Mesenchymal stem cell (in vitro differentiated cells and primary cell): ENCODE measurements around the gene CCL7.

ENCODE experiments used
- DNase-seq: peaks from one replicate; pipeline ENCODE4 v3.0.0-alpha.2; 2013
- H2AFZ ChIP-seq: one replicate; pipeline ENCODE4 v1.6.1; 2013; ENCODE audit warnings: low read depth, mild to moderate bottlenecking, control low read depth, inconsistent platforms, low read length, moderate library complexity
- H2AK5ac ChIP-seq: 2 replicates; pipeline ENCODE4 v1.6.1; 2013; ENCODE audit warnings: low read length, moderate library complexity, mild to moderate bottlenecking, inconsistent platforms; ENCODE audit not compliant: severe bottlenecking
- H2BK120ac ChIP-seq: one replicate; pipeline ENCODE4 v1.6.1; 2013; ENCODE audit warnings: low read depth, mild to moderate bottlenecking, inconsistent platforms, low read length, moderate library complexity
- H2BK12ac ChIP-seq, 2 experiments: one replicate each; pipeline ENCODE4 v1.6.1; 2013; ENCODE audit warnings: inconsistent platforms in 2 of 2, low read length in 2 of 2, mild to moderate bottlenecking in 2 of 2, moderate library complexity in 2 of 2, control low read depth in 1 of 2
- H2BK15ac ChIP-seq: one replicate; pipeline ENCODE4 v1.6.1; 2013; ENCODE audit warnings: mild to moderate bottlenecking, low read depth, inconsistent platforms; ENCODE audit not compliant: poor library complexity, severe bottlenecking
- H2BK5ac ChIP-seq: 2 replicates; pipeline ENCODE4 v1.6.1; 2013; ENCODE audit warnings: low read depth, mild to moderate bottlenecking, low read length, control low read depth, inconsistent platforms; ENCODE audit not compliant: poor library complexity, severe bottlenecking
- H3K14ac ChIP-seq, 2 experiments: one replicate each; pipeline ENCODE4 v1.6.1; 2013; ENCODE audit warnings: inconsistent platforms in 2 of 2, low read length in 2 of 2, control low read depth in 1 of 2, mild to moderate bottlenecking in 1 of 2, moderate library complexity in 1 of 2
- H3K18ac ChIP-seq, 2 experiments: one replicate each; pipeline ENCODE4 v1.6.1; 2013; ENCODE audit warnings: inconsistent platforms in 2 of 2, low read length in 2 of 2, control low read depth in 1 of 2, low read depth in 1 of 2, mild to moderate bottlenecking in 1 of 2
- H3K23ac ChIP-seq, 2 experiments: one replicate each; pipeline ENCODE4 v1.6.1; 2013; ENCODE audit warnings: inconsistent platforms in 2 of 2, low read length in 2 of 2, mild to moderate bottlenecking in 2 of 2, moderate library complexity in 2 of 2, control low read depth in 1 of 2
- H3K27ac ChIP-seq: 2 replicates; pipeline ENCODE4 v1.5.1; 2013; ENCODE audit warnings: mild to moderate bottlenecking, moderate library complexity, low read length, control low read depth, inconsistent platforms; ENCODE audit not compliant: poor library complexity, severe bottlenecking
- H3K27me3 ChIP-seq, 2 experiments: 2 replicates each; pipeline versions ENCODE4 v1.6.1 to v1.7.0; 2013; ENCODE audit warnings: low read length in 2 of 2, mild to moderate bottlenecking in 2 of 2, moderate library complexity in 2 of 2, control low read depth in 1 of 2, inconsistent platforms in 1 of 2; ENCODE audit not compliant: control insufficient read depth in 1 of 2, insufficient read depth in 1 of 2
- H3K36me3 ChIP-seq, 2 experiments: 2 replicates each; pipeline versions ENCODE4 v1.6.1 to v1.7.0; 2013; ENCODE audit warnings: low read length in 2 of 2, control low read depth in 1 of 2, inconsistent platforms in 1 of 2, low read depth in 1 of 2, mild to moderate bottlenecking in 1 of 2; ENCODE audit not compliant: insufficient read depth in 2 of 2, control insufficient read depth in 1 of 2
- H3K4ac ChIP-seq, 2 experiments: one replicate each; pipeline ENCODE4 v1.6.1; 2013; ENCODE audit warnings: inconsistent platforms in 2 of 2, low read length in 2 of 2, mild to moderate bottlenecking in 2 of 2, moderate library complexity in 2 of 2, control low read depth in 1 of 2, low read depth in 1 of 2
- H3K4me1 ChIP-seq: 2 replicates; pipeline ENCODE4 v1.6.1; 2013; ENCODE audit warnings: low read depth, low read length, control low read depth; ENCODE audit not compliant: control insufficient read depth, insufficient read depth
- H3K4me2 ChIP-seq: 2 replicates; pipeline ENCODE4 v1.6.1; 2013; ENCODE audit warnings: low read length, mild to moderate bottlenecking, inconsistent platforms; ENCODE audit not compliant: poor library complexity, severe bottlenecking
- H3K4me3 ChIP-seq, 2 experiments: 2 replicates each; pipeline versions ENCODE4 v1.5.1 to v1.7.0; 2013; ENCODE audit warnings: low read length in 2 of 2, mild to moderate bottlenecking in 2 of 2, control low read depth in 1 of 2, low read depth in 1 of 2; ENCODE audit not compliant: insufficient read depth in 1 of 2
- H3K79me1 ChIP-seq: replicated peaks from 2 replicates; pipeline ENCODE4 v1.6.1; 2013; ENCODE audit warnings: mild to moderate bottlenecking, control low read depth, low read length, inconsistent platforms; ENCODE audit not compliant: poor library complexity, severe bottlenecking
- H3K9ac ChIP-seq: 2 replicates; pipeline ENCODE4 v1.7.0; 2013; ENCODE audit warnings: mild to moderate bottlenecking, low read length, moderate library complexity
- H3K9me3 ChIP-seq: 2 replicates; pipeline ENCODE4 v1.7.0; 2013; ENCODE audit warnings: mild to moderate bottlenecking, low read length; ENCODE audit not compliant: control insufficient read depth
- H4K8ac ChIP-seq: one replicate; pipeline ENCODE4 v1.6.1; 2013; ENCODE audit warnings: inconsistent platforms, mild to moderate bottlenecking, low read length, moderate library complexity
- H4K91ac ChIP-seq: one replicate; pipeline ENCODE4 v1.6.1; 2013; ENCODE audit warnings: mild to moderate bottlenecking, low read length, inconsistent platforms
- WGBS: methylation state at CpG from one replicate; pipeline ENCODE4 v1.1.7; 2013; ENCODE audit warnings: mixed read lengths; 5-methylcytosine and 5-hydroxymethylcytosine counted together

The CCL7 gene

DNA sequence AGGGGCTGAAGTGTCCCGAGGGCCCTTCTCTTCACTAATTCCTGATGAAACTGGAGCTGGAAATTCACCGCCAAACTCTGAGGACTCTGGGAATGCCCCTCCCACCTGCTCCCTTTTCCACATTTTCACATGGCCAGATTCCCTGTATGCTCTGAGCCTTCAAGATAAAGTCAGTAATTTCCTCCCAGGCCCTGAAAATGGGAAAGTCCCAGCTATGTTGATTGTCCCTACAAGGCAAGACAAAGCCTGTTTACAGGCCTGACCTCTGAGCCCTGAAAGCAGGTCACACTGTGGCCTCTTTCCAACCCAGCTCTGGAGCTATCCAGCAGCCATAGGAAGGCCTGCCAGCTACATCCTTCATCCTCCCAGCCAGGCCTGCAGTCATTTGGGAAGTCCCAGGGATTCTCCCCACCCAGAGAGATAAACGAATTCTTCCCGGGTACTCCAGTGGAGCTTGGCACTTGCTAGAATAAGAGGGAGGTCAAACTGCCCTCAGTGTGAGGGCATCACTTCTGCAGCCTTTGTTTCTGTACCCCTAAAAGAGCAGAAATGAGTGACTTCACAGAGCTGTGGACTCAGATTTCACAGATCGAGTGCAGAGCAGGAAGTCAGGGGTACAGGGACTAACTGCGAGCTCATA is 34.5 kb upstream of the CCL7 start:
- Histone ChIP-seq H3K23ac (no peak overlapping the region), H2AFZ (no peak overlapping the region), H2BK15ac (no peak overlapping the region), H3K79me1 (no peaks in the 10 kb centered on the region), H3K36me3 (no peaks in the 10 kb centered on the region), H3K27ac (no peak overlapping the region), H3K4me2 (no peak overlapping the region), H3K9me3 (peaks cover 3% of the 10 kb centered on the region), H3K18ac (no peak overlapping the region), H2AK5ac (no peak overlapping the region), H2BK5ac (no peak overlapping the region), H2BK12ac (no peak overlapping the region), H3K14ac (no peak overlapping the region), H2BK120ac (no peak overlapping the region), H3K4ac (no peak overlapping the region), H3K4me3 (no peak overlapping the region), H3K9ac (no peak overlapping the region), H4K8ac (no peak overlapping the region), H3K4me1 (no peaks in the 10 kb centered on the region), H3K27me3 (no peaks in the 10 kb centered on the region), H4K91ac (no peak overlapping the region)
- 60% methylated on average over 6 of the region's 6 CpGs for WGBS
- DNase-seq, result no peak

GRCh38 chr17:34236281-34236892 is 33.6 kb upstream of the CCL7 start:
- DNase-seq, result no peak

DNA sequence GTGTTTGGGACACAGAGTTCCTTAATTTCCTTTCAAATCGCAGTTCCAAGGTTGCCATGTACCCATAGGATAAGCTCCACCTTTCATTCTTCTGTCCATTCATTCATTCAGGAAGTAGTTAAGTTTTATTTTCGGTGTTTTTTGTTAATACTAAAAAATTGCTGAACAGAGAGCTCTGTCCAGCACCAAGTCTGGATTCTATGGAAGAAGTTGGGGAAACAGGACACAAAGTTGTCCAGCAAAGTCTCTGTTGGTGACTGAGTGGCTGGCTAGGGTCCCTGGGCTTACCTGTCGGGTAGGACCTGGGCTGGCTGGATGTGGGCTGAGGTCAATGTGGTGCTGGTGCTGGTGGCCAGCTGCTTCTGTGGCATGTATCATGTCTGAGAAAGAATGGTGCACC is 32.6 kb upstream of the CCL7 start:
- Histone ChIP-seq H3K4ac (no peak overlapping the region), H3K4me2 (no peak overlapping the region)

More at GRCh38 chr17:34236281-34236892, 33.6 kb upstream of the CCL7 start:
- H2BK5ac ChIP-seq, result no peak overlapping the region
- no peak overlapping the region for H3K4me3 ChIP-seq
- no peaks in the 10 kb centered on the region for H3K9me3 ChIP-seq
- no peak overlapping the region for H4K91ac ChIP-seq
- no peak overlapping the region for H3K14ac ChIP-seq
- H2AFZ ChIP-seq, result no peak overlapping the region
- no peak overlapping the region for H3K4ac ChIP-seq
- no peak overlapping the region for H4K8ac ChIP-seq
- H3K79me1 ChIP-seq, result no peaks in the 10 kb centered on the region
- no peak overlapping the region for H2AK5ac ChIP-seq
- H3K23ac ChIP-seq, result no peak overlapping the region
- no peaks in the 10 kb centered on the region for H3K4me1 ChIP-seq
- no peaks in the 10 kb centered on the region for H3K27me3 ChIP-seq
- no peak overlapping the region for H3K4me2 ChIP-seq
- 81% methylated on average over 6 of the region's 6 CpGs for whole genome bisulfite sequencing
- no peak overlapping the region for H3K9ac ChIP-seq
- H3K36me3 ChIP-seq, result no peaks in the 10 kb centered on the region
- no peak overlapping the region for H3K18ac ChIP-seq
- no peak overlapping the region for H3K27ac ChIP-seq
- H2BK120ac ChIP-seq, result no peak overlapping the region
- H2BK15ac ChIP-seq, result no peak overlapping the region
- no peak overlapping the region for H2BK12ac ChIP-seq

GRCh38 chr17:34241062-34241461 is 29.0 kb upstream of the CCL7 start:
- no peak overlapping the region for H4K91ac ChIP-seq
- no peaks in the 10 kb centered on the region for H3K4me1 ChIP-seq
- H2AFZ ChIP-seq, result no peak overlapping the region
- H3K4me3 ChIP-seq, result no peak overlapping the region
- H3K9me3 ChIP-seq, result no peaks in the 10 kb centered on the region
- H3K18ac ChIP-seq, result no peak overlapping the region
- no peaks in the 10 kb centered on the region for H3K36me3 ChIP-seq
- 52% methylated on average over 4 of the region's 4 CpGs for WGBS
- DNase-seq, result no peak
- no peak overlapping the region for H2AK5ac ChIP-seq
- H3K27ac ChIP-seq, result no peak overlapping the region
- H3K23ac ChIP-seq, result no peak overlapping the region
- no peak overlapping the region for H3K4me2 ChIP-seq
- no peak overlapping the region for H2BK12ac ChIP-seq
- no peaks in the 10 kb centered on the region for H3K79me1 ChIP-seq
- no peak overlapping the region for H4K8ac ChIP-seq
- peaks cover 0 to 2% of the 10 kb centered on the region in 2 experiments for H3K27me3 ChIP-seq
- no peak overlapping the region for H3K4ac ChIP-seq
- no peak overlapping the region for H2BK15ac ChIP-seq
- H2BK120ac ChIP-seq, result no peak overlapping the region
- H2BK5ac ChIP-seq, result no peak overlapping the region
- H3K14ac ChIP-seq, result no peak overlapping the region
- H3K9ac ChIP-seq, result no peak overlapping the region

More for the DNA sequence above, 32.6 kb upstream of the CCL7 start:
- Histone ChIP-seq H3K14ac (no peak overlapping the region), H2AFZ (no peak overlapping the region), H3K4me1 (no peaks in the 10 kb centered on the region), H3K18ac (no peak overlapping the region), H2BK12ac (no peak overlapping the region), H2AK5ac (no peak overlapping the region), H2BK15ac (no peak overlapping the region), H3K36me3 (no peaks in the 10 kb centered on the region), H2BK120ac (no peak overlapping the region), H3K27me3 (no peaks in the 10 kb centered on the region), H3K9me3 (no peaks in the 10 kb centered on the region), H4K91ac (no peak overlapping the region), H3K79me1 (no peaks in the 10 kb centered on the region), H3K23ac (no peak overlapping the region), H3K27ac (no peak overlapping the region), H3K4me3 (no peak overlapping the region), H4K8ac (no peak overlapping the region), H3K9ac (no peak overlapping the region), H2BK5ac (no peak overlapping the region)
- no peak for DNase-seq
- WGBS, result 93% methylated on average over 2 of the region's 3 CpGs
